ENCODE data around the gene CCT7. TPM values are rescaled to one million over a fixed set of nuclear protein-coding genes. Genes with fewer than 3 reads are reported as not detected.

CCT7 gene
- total and polyA plus RNA-seq, 7 donors, result 121 to 197 (median 173) TPM

- Histone ChIP-seq H3K4me3 (peak within 1 kb of the TSS; percentile 87 to 95 (median 91)), H3K9me3 (no peaks in the 10 kb centered on the region), H3K36me3 (peaks cover 0 to 9% (median under 1%) of the 10 kb centered on the region in 4 donors), H3K27ac (peak within 1 kb of the TSS; percentile 66 to 76 (median 72)), H3K27me3 (no peaks in the 10 kb centered on the region), H3K4me1 (peaks cover 0 to 32% (median 9%) of the 10 kb centered on the region in 4 donors)
- WGBS, 2 donors, result 1% methylated on average over 64 of the region's 64 CpGs
- DNase-seq, result peak; percentile 91
- intact Hi-C loops (cut with DNase I), result loop anchor here (2.0 kb wide), 2 partner anchors 20 to 38 kb away; partner anchors contain the start of gene CCT7
- TF ChIP-seq POLR2A (IDR thresholded peaks at IDR 0.05), result peak in 1 of 2 donors; percentile 17
- TF ChIP-seq CTCF (IDR thresholded peaks at IDR 0.05), result no peak
- peak; percentile 30 to 82 (median 66) for TF ChIP-seq POLR2AphosphoS5 (IDR thresholded peaks at IDR 0.05)
Measured at GRCh38 chr2:73214120-73215035, 19.7 kb upstream of the CCT7 start, which contains the start of gene SMYD5. Gene SMYD5, plus strand, starts transcription at chr2:73214245. Its CDS starts 22 bp downstream, at chr2:73214267.

GRCh38 chr2:73215254-73215653 is 18.9 kb upstream of the CCT7 start:
- Histone ChIP-seq H3K9me3 (no peaks in the 10 kb centered on the region), H3K27ac (peak overlapping the region in 1 of 4 donors; percentile 76), H3K36me3 (peaks cover 0 to 18% (median 5%) of the 10 kb centered on the region in 4 donors), H3K4me3 (no peak overlapping the region), H3K4me1 (peaks cover 0 to 32% (median 9%) of the 10 kb centered on the region in 4 donors), H3K27me3 (no peaks in the 10 kb centered on the region)
- TF ChIP-seq CTCF (IDR thresholded peaks at IDR 0.05) (no peak), EP300 (IDR thresholded peaks at IDR 0.05) (no peak), POLR2AphosphoS5 (IDR thresholded peaks at IDR 0.05) (no peak), POLR2A (IDR thresholded peaks at IDR 0.05) (no peak)
- 76 to 86% methylated on average over 4 of the region's 4 CpGs for WGBS, 2 donors
- DNase-seq, result no peak
- intact Hi-C loops (cut with DNase I), result loop anchor here (2.0 kb wide), 2 partner anchors 20 to 38 kb away; partner anchors contain the start of gene CCT7

- no peaks in the 10 kb centered on the region for H3K27me3 ChIP-seq
- WGBS, 2 donors, result 95% methylated on average over 5 of the region's 5 CpGs
- no peak for DNase-seq
- no peaks in the 10 kb centered on the region for H3K9me3 ChIP-seq
- intact Hi-C loops (cut with DNase I), result no loop called here
- TF ChIP-seq CTCF (IDR thresholded peaks at IDR 0.05), result no peak
- peaks cover 0 to 37% (median 12%) of the 10 kb centered on the region in 4 donors for H3K36me3 ChIP-seq
- no peak overlapping the region for H3K27ac ChIP-seq
- H3K4me1 ChIP-seq, result peaks cover 0 to 29% (median 8%) of the 10 kb centered on the region in 4 donors
- H3K4me3 ChIP-seq, result no peak overlapping the region
Measured at GRCh38 chr2:73217160-73217559, 16.9 kb upstream of the CCT7 start.

- no peak overlapping the region for H3K4me3 ChIP-seq
- no peaks in the 10 kb centered on the region for H3K27me3 ChIP-seq
- 84 to 90% methylated on average over 2 of the region's 2 CpGs for WGBS, 2 donors
- H3K4me1 ChIP-seq, result peaks cover 0 to 23% (median 7%) of the 10 kb centered on the region in 4 donors
- H3K9me3 ChIP-seq, result no peaks in the 10 kb centered on the region
- H3K27ac ChIP-seq, result no peak overlapping the region
- H3K36me3 ChIP-seq, result peaks cover 0 to 43% (median 12%) of the 10 kb centered on the region in 4 donors
- no peak for DNase-seq
- intact Hi-C loops (cut with DNase I), result no loop called here
- no peak for TF ChIP-seq EP300 (IDR thresholded peaks at IDR 0.05)
- TF ChIP-seq CTCF (IDR thresholded peaks at IDR 0.05), result no peak
- TF ChIP-seq POLR2AphosphoS5 (IDR thresholded peaks at IDR 0.05), result no peak
- TF ChIP-seq POLR2A (IDR thresholded peaks at IDR 0.05), result no peak
Measured at GRCh38 chr2:73217826-73218225, 16.3 kb upstream of the CCT7 start.
